ENCODE data around the gene UBR2. TPM values are rescaled to one million over a fixed set of nuclear protein-coding genes. Genes with fewer than 3 reads are reported as not detected.

The UBR2 gene
- total and polyA plus RNA-seq, 9 of the 15 experiments (the other 6 are each of a cell fraction or from before 2014, with no cell fraction given) = 9.1 to 38.9 (median 23.4) TPM

DNA sequence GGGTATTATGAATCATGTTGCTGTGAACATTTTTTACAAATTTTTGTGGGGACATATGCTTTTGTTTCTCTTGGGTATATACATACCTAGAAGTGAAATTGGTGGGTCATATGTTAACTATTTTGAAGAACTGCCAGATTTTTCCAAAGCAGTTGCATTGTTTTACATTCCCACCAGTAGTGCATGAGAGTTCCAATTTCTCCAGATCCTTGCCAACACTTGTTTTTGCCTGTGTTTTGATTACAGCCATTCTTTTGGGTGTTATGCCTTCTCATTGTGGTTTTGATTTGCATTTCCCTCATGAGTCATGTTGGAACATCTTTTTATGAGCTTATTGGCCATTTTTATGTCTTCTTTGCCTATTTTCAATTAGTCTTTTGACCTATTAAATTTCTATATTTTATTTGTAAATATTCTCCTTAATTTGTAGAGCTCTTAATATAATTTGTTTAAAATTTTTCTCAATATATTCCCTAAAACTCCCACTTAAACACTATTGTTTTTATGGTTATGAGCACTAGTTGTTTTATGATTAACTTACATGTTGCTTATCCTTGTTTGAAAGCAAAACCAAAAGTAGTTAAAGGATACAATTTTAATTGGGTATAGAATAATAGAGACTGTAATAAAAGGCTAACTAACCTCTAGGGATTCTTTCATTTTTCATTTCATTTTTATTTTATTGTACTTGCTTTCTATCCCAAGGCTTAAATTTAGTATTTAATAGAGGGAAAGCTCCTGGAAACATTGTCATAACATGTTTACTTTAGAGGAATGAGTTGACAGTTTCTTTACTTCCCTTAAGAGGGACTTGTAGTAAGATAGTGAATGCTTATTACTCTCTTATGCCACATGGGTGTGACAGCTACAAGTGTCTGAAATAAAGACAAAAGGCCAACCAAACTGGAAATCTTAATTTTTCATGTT, 5.5 kb downstream of the UBR2 start:
- no TSS peak for BruUV-seq (replicated peaks)
- peak; percentile 79 for ATAC-seq
- intact Hi-C loops (cut with micrococcal nuclease) = loop anchor here (2.0 to 5.0 kb wide), 3 partner anchors 59 to 308 kb away; partner anchors contain the start of gene RPL7L1
- peak; percentile 83 for TF ChIP-seq GTF2E2 (tag; IDR thresholded peaks at IDR 0.05)
- 0 out of 2 replicates have a peak, but pooled peaks have one; percentile 17 for TF ChIP-seq MTA3 (IDR thresholded peaks at IDR 0.05; ENCODE audit: borderline replicate concordance)
- no peak for TF ChIP-seq PHF8 (IDR thresholded peaks at IDR 0.05; ENCODE audit: borderline replicate concordance, low read length)
- no peak for TF ChIP-seq U2AF2 (optimal IDR thresholded peaks at IDR 0.05; ENCODE audit: low read depth, low read length)
- no peak for TF ChIP-seq E2F3 (CRISPR knock-in tag; IDR thresholded peaks at IDR 0.05)
- TF ChIP-seq ZNF445 (CRISPR knock-in tag; IDR thresholded peaks at IDR 0.05; ENCODE audit: low read depth) = peak; percentile 71; the same call in 1 of the 2 replicates
- TF ChIP-seq ZNF830 (CRISPR knock-in tag; IDR thresholded peaks at IDR 0.05) = no peak
- peak; percentile 71; a peak in 3 of 4 replicates for TF ChIP-seq KDM1A (IDR thresholded peaks at IDR 0.05)
- peak; percentile 76 for TF ChIP-seq SMARCA5 (IDR thresholded peaks at IDR 0.05)
- no peak for TF ChIP-seq U2AF1 (optimal IDR thresholded peaks at IDR 0.05; ENCODE audit: low read depth, low read length)
- peak; percentile 25 for TF ChIP-seq TBP (optimal IDR thresholded peaks at IDR 0.05; ENCODE audit: low read depth, low read length)
- no peak for TF ChIP-seq NUFIP1 (IDR thresholded peaks at IDR 0.05; ENCODE audit: partially characterized antibody)
- TF ChIP-seq KDM5B (IDR thresholded peaks at IDR 0.05; ENCODE audit: insufficient replicate concordance, low read depth, low read length) = no peak
- no peak for TF ChIP-seq OTX1 (CRISPR knock-in tag; IDR thresholded peaks at IDR 0.05)
- 0 out of 4 replicates have a peak, but pooled peaks of 1 of the 2 experiments have one; percentile 20 for TF ChIP-seq ARNT (IDR thresholded peaks at IDR 0.05)
- TF ChIP-seq TOE1 (IDR thresholded peaks at IDR 0.05; ENCODE audit: borderline replicate concordance) = no peak; the same call in 1 of the 2 replicates
- no peak for TF ChIP-seq TOE1 (CRISPR knock-in tag; IDR thresholded peaks at IDR 0.05; ENCODE audit: borderline replicate concordance, low read depth)
- TF ChIP-seq MAFG (tag; conservative IDR thresholded peaks at IDR 0.05) = peak; percentile 97
- TF ChIP-seq CREB1 (IDR thresholded peaks at IDR 0.05) = no peak
- TF ChIP-seq CREB1 (CRISPR knock-in tag; IDR thresholded peaks at IDR 0.05) = no peak
- TF ChIP-seq, protein P1, sequence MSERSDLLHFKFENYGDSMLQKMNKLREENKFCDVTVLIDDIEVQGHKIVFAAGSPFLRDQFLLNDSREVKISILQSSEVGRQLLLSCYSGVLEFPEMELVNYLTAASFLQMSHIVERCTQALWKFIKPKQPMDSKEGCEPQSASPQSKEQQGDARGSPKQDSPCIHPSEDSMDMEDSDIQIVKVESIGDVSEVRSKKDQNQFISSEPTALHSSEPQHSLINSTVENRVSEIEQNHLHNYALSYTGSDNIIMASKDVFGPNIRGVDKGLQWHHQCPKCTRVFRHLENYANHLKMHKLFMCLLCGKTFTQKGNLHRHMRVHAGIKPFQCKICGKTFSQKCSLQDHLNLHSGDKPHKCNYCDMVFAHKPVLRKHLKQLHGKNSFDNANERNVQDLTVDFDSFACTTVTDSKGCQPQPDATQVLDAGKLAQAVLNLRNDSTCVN (CRISPR knock-in tag; IDR thresholded peaks at IDR 0.05) = no peak
- no peak for TF ChIP-seq ZNF232 (CRISPR knock-in tag; IDR thresholded peaks at IDR 0.05)
- TF ChIP-seq ARID1B (IDR thresholded peaks at IDR 0.05) = peak; percentile 73
- no peak for TF ChIP-seq ZNF583 (CRISPR knock-in tag; IDR thresholded peaks at IDR 0.05)
- no peak for TF ChIP-seq ZC3H8 (IDR thresholded peaks at IDR 0.05)

More for the DNA sequence above, 5.5 kb downstream of the UBR2 start:
- H3K27me3 ChIP-seq (ENCODE audit: control insufficient read depth in 2 of 2, insufficient read depth in 2 of 2, low read length in 2 of 2) = no peaks in the 10 kb centered on the region
- H2AFZ ChIP-seq (ENCODE audit: low read depth, low read length) = no peak overlapping the region
- in situ Hi-C loops (cut with MboI) = no loop called here
- H3K9me1 ChIP-seq (ENCODE audit: control insufficient read depth, insufficient read depth, low read length) = no peaks in the 10 kb centered on the region
- peaks cover 4 to 8% of the 10 kb centered on the region in 2 experiments; a peak in 4 of 5 replicates for H3K4me1 ChIP-seq (replicated peaks in 1 of 2; ENCODE audit: control insufficient read depth in 2 of 2, insufficient read depth in 2 of 2, low read length in 2 of 2)
- H3K27ac ChIP-seq (ENCODE audit: extremely low read depth, low read depth, low read length) = peak overlapping the region; percentile 83
- peaks cover 92% of the 10 kb centered on the region for H3K79me2 ChIP-seq (ENCODE audit: control insufficient read depth, insufficient read depth, low read length)
- H3K9ac ChIP-seq (ENCODE audit: insufficient read depth in 1 of 2, low read depth in 2 of 2, low read length in 2 of 2) = peak overlapping the region in 1 of 2 experiments; percentile 55; a peak in 2 of 4 replicates
- no peaks in the 10 kb centered on the region for H4K20me1 ChIP-seq (replicated peaks; ENCODE audit: control insufficient read depth, insufficient read depth, low read length)
- FAIRE-seq (peak; percentile 80), DNase-seq (ENCODE audit: extremely low read depth in 1 of 4, low spot score in 3 of 4) (peak in 3 of 4 experiments; percentile 19 to 73 (median 63))
- ChIA-PET POLR2A (interaction anchor here (0.5 to 1.7 kb wide), 9 partner anchors 8 to 351 kb away, joined by 3 to 5 read pairs (median 3); partner anchors contain the start of gene MRPS10), CTCF (ENCODE audit: low intra/inter-chr PET ratio) (no interaction called here)
- H3K4me2 ChIP-seq (ENCODE audit: insufficient read depth, low read length) = peak overlapping the region; percentile 20; the same call in 1 of the 2 replicates
- no peaks in the 10 kb centered on the region; the same call in 1 of the 2 replicates for H3K9me3 ChIP-seq (replicated peaks; ENCODE audit: control insufficient read depth, insufficient read depth, low read depth, low read length)
- H3K4me3 ChIP-seq = no peak overlapping the region
- H3K36me3 ChIP-seq (ENCODE audit: control insufficient read depth, insufficient read depth, low read length) = peaks cover 21% of the 10 kb centered on the region; the same call in 2 of the 3 replicates
